ENCODE measurements around the gene EIF3F. TPM values are rescaled to one million over a fixed set of nuclear protein-coding genes. Genes with fewer than 3 reads are reported as not detected.

Gene EIF3F
- total and polyA plus RNA-seq, 10 of the 15 experiments (the other 5 are each of a cell fraction or from before 2014, with no cell fraction given): 81.3 to 461 (median 213) TPM

DNA sequence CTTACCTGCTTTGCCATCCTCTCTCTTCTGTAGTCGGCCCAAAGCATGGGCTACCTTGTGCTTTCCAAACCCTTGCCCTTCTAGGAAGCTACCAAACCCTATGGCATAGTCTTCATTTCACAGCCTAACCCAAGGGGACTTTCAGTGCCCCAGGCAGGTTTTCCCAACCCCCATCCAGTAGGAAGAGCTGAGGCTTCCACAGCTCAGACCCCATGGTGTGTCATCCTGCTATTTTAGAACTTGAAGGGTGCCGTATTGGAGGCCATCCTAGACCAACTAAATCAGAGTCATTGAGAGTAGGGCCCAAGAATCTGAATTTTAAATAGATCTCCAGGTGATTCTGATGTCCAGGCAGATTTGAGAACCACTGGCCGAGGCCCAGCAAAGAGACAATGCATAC lies 61.9 kb downstream of the EIF3F start:
- H3K36me3 ChIP-seq (ENCODE audit: control insufficient read depth in 2 of 2, insufficient read depth in 2 of 2, low read length in 1 of 2): no peaks in the 10 kb centered on the region
- no peak overlapping the region for H3K27ac ChIP-seq (ENCODE audit: control insufficient read depth, insufficient read depth)
- H3K27me3 ChIP-seq (replicated peaks in 1 of 2; ENCODE audit: control insufficient read depth in 2 of 2, insufficient read depth in 2 of 2, low read length in 1 of 2): peaks cover 0 to 3% of the 10 kb centered on the region in 2 experiments; a peak in 1 of 4 replicates
- no peaks in the 10 kb centered on the region for H4K20me1 ChIP-seq (ENCODE audit: control insufficient read depth, insufficient read depth)
- RAD21 ChIA-PET (ENCODE audit: unreplicated experiment): no interaction called here
- 2% methylated on average over 3 of the region's 3 CpGs for WGBS (ENCODE audit: insufficient coverage, insufficient replicate concordance, low lambda C conversion rate, missing lambda C conversion rate)
- FAIRE-seq (no peak), ATAC-seq (no peak), DNase-seq (ENCODE audit: low read depth, low spot score) (no peak)
- H3K4me2 ChIP-seq (ENCODE audit: control insufficient read depth, insufficient read depth): no peak overlapping the region
- H3K9me3 ChIP-seq (replicated peaks; ENCODE audit: control insufficient read depth, insufficient read depth, low read length): no peaks in the 10 kb centered on the region
- no peaks in the 10 kb centered on the region for H3K79me2 ChIP-seq (ENCODE audit: control insufficient read depth, insufficient read depth, low read length)
- H2AFZ ChIP-seq (ENCODE audit: control insufficient read depth, low read depth, low read length): no peak overlapping the region
- POLR2A ChIA-PET: no interaction called here
- H3K4me3 ChIP-seq: no peak overlapping the region
- in situ Hi-C loops (cut with MboI): no loop called here
- H3K9ac ChIP-seq (ENCODE audit: control insufficient read depth, insufficient read depth, low read length): no peak overlapping the region
- CTCF ChIA-PET: interaction anchor here (1.5 to 5.0 kb wide), 3 partner anchors 15 to 51 kb away, joined by 4 to 27 read pairs (median 5); no protein-coding TSS in a partner anchor
- intact Hi-C loops (cut with micrococcal nuclease; ENCODE audit: unreplicated experiment): no loop called here
- BruUV-seq (replicated peaks): no TSS peak
- SMC1A ChIA-PET (ENCODE audit: uncharacterized antibody, unreplicated experiment): interaction anchor here (0.5 to 0.9 kb wide), 2 partner anchors 8 to 1160 kb away, joined by 3 read pairs; no protein-coding TSS in a partner anchor
- no peaks in the 10 kb centered on the region for H3K4me1 ChIP-seq (ENCODE audit: control insufficient read depth, insufficient read depth, low read length)
- TF ChIP-seq SRF (IDR thresholded peaks at IDR 0.05; ENCODE audit: low read depth in 2 of 2, low read length in 2 of 2) (no peak), NR2C1 (IDR thresholded peaks at IDR 0.05) (no peak), KDM1A (IDR thresholded peaks at IDR 0.05; ENCODE audit: borderline replicate concordance) (no peak), ETV6 (conservative IDR thresholded peaks at IDR 0.05 in 1 of 2, IDR thresholded peaks at IDR 0.05 in 1 of 2; ENCODE audit: borderline replicate concordance in 1 of 2, low read depth in 1 of 2) (no peak), IRF4 (IDR thresholded peaks at IDR 0.05; ENCODE audit: low read depth, low read length) (no peak), ZNF592 (IDR thresholded peaks at IDR 0.05) (no peak), EED (IDR thresholded peaks at IDR 0.05; ENCODE audit: low read depth) (no peak), FOS (IDR thresholded peaks at IDR 0.05; ENCODE audit: borderline replicate concordance, extremely low read depth, insufficient read length) (no peak), FOXM1 (IDR thresholded peaks at IDR 0.05; ENCODE audit: low read depth, low read length) (no peak), ZNF24 (IDR thresholded peaks at IDR 0.05) (no peak), SUZ12 (IDR thresholded peaks at IDR 0.05; ENCODE audit: unreplicated experiment) (no peak), TCF7 (IDR thresholded peaks at IDR 0.05; ENCODE audit: borderline replicate concordance) (no peak), TBL1XR1 (IDR thresholded peaks at IDR 0.05; ENCODE audit: low read depth, low read length) (no peak), MYB (IDR thresholded peaks at IDR 0.05; ENCODE audit: borderline replicate concordance, low read depth, low read length) (no peak), BCL11A (IDR thresholded peaks at IDR 0.05; ENCODE audit: low read depth, low read length) (no peak), NFIC (IDR thresholded peaks at IDR 0.05; ENCODE audit: low read depth, low read length) (no peak), ZBTB4 (CRISPR knock-in tag; IDR thresholded peaks at IDR 0.05) (no peak), NR2C2 (IDR thresholded peaks at IDR 0.05; ENCODE audit: borderline replicate concordance, control insufficient read depth, insufficient read length, low read depth) (no peak)
